IMR-90 (cell line): ENCODE measurements around the gene ZNF521. TPM values are rescaled to one million over a fixed set of nuclear protein-coding genes. Genes with fewer than 3 reads are reported as not detected.
A peak's percentile ranks its signal among the peaks of the same experiment; 100 is the strongest.

Experiments
- ATAC-seq: fragments of 200-7000 bp; cut with Tn5 transposase; 2 replicates; pipeline ENCODE4 v1.9.1; 2020; ENCODE audit warnings: low read depth, mild to moderate bottlenecking, moderate library complexity
- BruUV-seq: library from RNA; stranded (reverse); fragments of 400-500 nt; replicated peaks from 2 replicates; lab custom pipeline; 2021; lab: Mats Ljungman, UMichigan
- CTCF ChIA-PET: fragments of 300-600 bp; formaldehyde crosslinking; extraction: SDS; loops from one replicate; lab custom pipeline; 2021; ENCODE audit warnings: antibody characterized with exemption; lab: Yijun Ruan, JAX
- POLR2A ChIA-PET: fragments of 300-600 bp; sonication (Branson Sonifier 250); formaldehyde crosslinking; loops from one replicate; lab custom pipeline; 2022; ENCODE audit warnings: antibody characterized with exemption; ENCODE audit not compliant: unreplicated experiment; lab: Charles Lee
- DNase-seq: peaks from one replicate; pipeline ENCODE4 v3.0.0; 2013
- H2AFZ ChIP-seq: replicated peaks from 2 replicates; pipeline ENCODE3; 2013; ENCODE audit warnings: low read length, mild to moderate bottlenecking; ENCODE audit not compliant: poor library complexity
- H2AK5ac ChIP-seq: 2 replicates; pipeline ENCODE4 v1.6.1; 2013; ENCODE audit warnings: low read depth, low read length, inconsistent platforms
- H2AK9ac ChIP-seq: replicated peaks from 2 replicates; pipeline ENCODE3; 2013; ENCODE audit warnings: mild to moderate bottlenecking, low read depth, low read length, moderate library complexity; ENCODE audit not compliant: poor library complexity
- H2BK120ac ChIP-seq: 2 replicates; pipeline ENCODE4 v1.6.1; 2013; ENCODE audit warnings: low read depth, low read length, inconsistent platforms
- H2BK15ac ChIP-seq: 3 replicates; pipeline ENCODE4 v1.6.1; 2013; ENCODE audit warnings: low read depth, low read length, inconsistent platforms
- H2BK20ac ChIP-seq: 2 replicates; pipeline ENCODE4 v1.6.1; 2013; ENCODE audit warnings: low read depth, mild to moderate bottlenecking, inconsistent platforms, low read length, moderate library complexity
- H2BK5ac ChIP-seq: 2 replicates; pipeline ENCODE4 v1.6.1; 2013; ENCODE audit warnings: mild to moderate bottlenecking, low read depth, low read length, inconsistent platforms; ENCODE audit not compliant: poor library complexity, severe bottlenecking
- H3K14ac ChIP-seq: replicated peaks from 2 replicates; pipeline ENCODE4 v1.6.1; 2013; ENCODE audit warnings: low read depth, low read length, inconsistent platforms
- H3K18ac ChIP-seq: 2 replicates; pipeline ENCODE4 v1.6.1; 2013; ENCODE audit warnings: low read depth, low read length, control low read depth
- H3K23ac ChIP-seq: 2 replicates; pipeline ENCODE4 v1.6.1; 2013; ENCODE audit warnings: low read depth, low read length, inconsistent platforms
- H3K27ac ChIP-seq: 2 replicates; pipeline ENCODE4 v1.5.1; 2013; ENCODE audit warnings: mild to moderate bottlenecking, control low read depth, low read length; ENCODE audit not compliant: insufficient read depth
- H3K27me3 ChIP-seq: 2 replicates; pipeline ENCODE4 v1.6.1; 2013; ENCODE audit warnings: low read length; ENCODE audit not compliant: control insufficient read depth, insufficient read depth
- H3K36me3 ChIP-seq: 2 replicates; pipeline ENCODE4 v1.6.1; 2013; ENCODE audit warnings: low read length, mixed read lengths; ENCODE audit not compliant: control insufficient read depth, insufficient read depth
- H3K4ac ChIP-seq: 2 replicates; pipeline ENCODE4 v1.6.1; 2013; ENCODE audit warnings: low read depth, low read length, inconsistent platforms
- H3K4me1 ChIP-seq: 2 replicates; pipeline ENCODE4 v1.6.1; 2013; ENCODE audit warnings: low read length, mixed read lengths; ENCODE audit not compliant: control insufficient read depth, insufficient read depth
- H3K4me2 ChIP-seq: 2 replicates; pipeline ENCODE4 v1.6.1; 2013; ENCODE audit warnings: low read depth, mild to moderate bottlenecking, control low read depth, low read length, moderate library complexity
- H3K4me3 ChIP-seq: 2 replicates; pipeline ENCODE4 v1.5.1; 2013; ENCODE audit warnings: low read depth, mild to moderate bottlenecking, control low read depth, low read length, moderate library complexity; ENCODE audit not compliant: insufficient read depth
- H3K56ac ChIP-seq: 2 replicates; pipeline ENCODE4 v1.6.1; 2013; ENCODE audit warnings: low read length, inconsistent platforms; ENCODE audit not compliant: insufficient read depth; ENCODE audit errors: extremely low read depth
- H3K79me1 ChIP-seq, 2 experiments: 2 replicates each; pipeline ENCODE4 v1.6.1; 2013; ENCODE audit warnings: low read length in 2 of 2, inconsistent platforms in 1 of 2, low read depth in 1 of 2
- H3K9ac ChIP-seq: 2 replicates; pipeline ENCODE4 v1.6.1; 2013; ENCODE audit warnings: low read depth, low read length, control low read depth
- H3K9me1 ChIP-seq: 2 replicates; pipeline ENCODE4 v1.6.1; 2013; ENCODE audit warnings: low read length, inconsistent platforms; ENCODE audit not compliant: insufficient read depth
- H3K9me3 ChIP-seq: 2 replicates; pipeline ENCODE4 v1.6.1; 2013; ENCODE audit warnings: low read length; ENCODE audit not compliant: control insufficient read depth, insufficient read depth
- H4K20me1 ChIP-seq: 2 replicates; pipeline ENCODE4 v1.6.1; 2013; ENCODE audit warnings: low read length, inconsistent platforms; ENCODE audit not compliant: insufficient read depth
- H4K5ac ChIP-seq: 2 replicates; pipeline ENCODE4 v1.6.1; 2013; ENCODE audit warnings: mild to moderate bottlenecking, low read depth, low read length, control low read depth
- H4K8ac ChIP-seq, 2 experiments: 2 replicates each; pipeline ENCODE4 v1.6.1; 2013; ENCODE audit warnings: low read depth in 2 of 2, low read length in 2 of 2, control low read depth in 1 of 2, inconsistent platforms in 1 of 2
- H4K91ac ChIP-seq: 2 replicates; pipeline ENCODE4 v1.6.1; 2013; ENCODE audit warnings: low read depth, low read length, inconsistent platforms; ENCODE audit not compliant: insufficient read depth
- POLR2A ChIP-seq: IDR thresholded peaks from 2 replicates; pipeline ENCODE4 v1.6.1; 2012; ENCODE audit warnings: mild to moderate bottlenecking, low read depth, low read length
- SMC3 ChIP-seq: fragments of 150-350 bp; IDR thresholded peaks from 2 replicates; pipeline ENCODE4 v1.6.1; 2016; ENCODE audit warnings: low read depth, mild to moderate bottlenecking, antibody characterized with exemption, low read length, moderate library complexity
- WGBS, 2 experiments: methylation state at CpG; one replicate each; pipeline versions ENCODE4 v1.1.5 to v1.1.7; 2013; ENCODE audit warnings: missing lambda C conversion rate in 2 of 2; ENCODE audit not compliant: insufficient read length in 1 of 2; ENCODE audit errors: extremely low coverage in 2 of 2; 5-methylcytosine and 5-hydroxymethylcytosine counted together
- dilution Hi-C: fragments of 300-500 bp; cut with HindIII; formaldehyde crosslinking; loops from one replicate; pipeline ENCODE4 v1.14.3; 2018; ENCODE audit warnings: low sequenced_read_pairs; ENCODE audit not compliant: unreplicated experiment
- in situ Hi-C: fragments of 300-500 bp; cut with MboI; formaldehyde crosslinking; loops from 3 replicates; pipeline ENCODE4 v1.14.3; 2019; ENCODE audit warnings: low sequenced_read_pairs, inconsistent platforms, mixed read lengths
- intact Hi-C: fragments of 100-400 bp; cut with micrococcal nuclease; formaldehyde crosslinking; loops from 2 replicates; pipeline ENCODE4 v1.10.0; 2022
- polyA plus RNA-seq, 3 experiments: library from polyadenylated mRNA; depleted of rRNA; stranded (reverse); fragments of >200 nt; gene quantifications; 2 replicates each; pipeline ENCODE4 v1.2.3, GENCODE V29; 2012; ENCODE audit warnings: low replicate concordance in 1 of 3
- total RNA-seq: library from RNA; depleted of rRNA; stranded (reverse); fragments of >200 nt; gene quantifications from 2 replicates; pipeline ENCODE4 v1.2.3, GENCODE V29; 2012

ZNF521 gene
- total and polyA plus RNA-seq, 2 of the 4 experiments (the other 2 are of a cell fraction): 21.5 to 59.3 TPM

- H3K79me1 ChIP-seq: peaks cover 0 to 5% of the 10 kb centered on the region in 2 experiments; a peak in 3 of 4 replicates
- H3K56ac ChIP-seq: no peak overlapping the region; the same call in 1 of the 2 replicates
- no peaks in the 10 kb centered on the region for H3K27me3 ChIP-seq
- no peak overlapping the region for H3K27ac ChIP-seq
- ChIA-PET CTCF (no interaction called here), POLR2A (no interaction called here)
- no TSS peak for BruUV-seq
- H4K8ac ChIP-seq: no peak overlapping the region
- no peak for ATAC-seq
- no peak overlapping the region for H3K4me3 ChIP-seq
- H2AK5ac ChIP-seq: no peak overlapping the region
- peak overlapping the region; percentile 49; the same call in 1 of the 2 replicates for H2BK120ac ChIP-seq
- no peak for DNase-seq
- dilution Hi-C loops (no loop called here), intact Hi-C loops (no loop called here), in situ Hi-C loops (no loop called here)
- H3K36me3 ChIP-seq: peaks cover 3% of the 10 kb centered on the region; the same call in 1 of the 2 replicates
- H3K9ac ChIP-seq: no peak overlapping the region
- no peak overlapping the region for H4K91ac ChIP-seq
- H2BK20ac ChIP-seq: no peak overlapping the region
- H3K9me1 ChIP-seq: peaks cover 6% of the 10 kb centered on the region; the same call in 1 of the 2 replicates
- H3K9me3 ChIP-seq: no peaks in the 10 kb centered on the region
- H4K20me1 ChIP-seq: no peaks in the 10 kb centered on the region
- H3K4ac ChIP-seq: no peak overlapping the region
- no peak overlapping the region for H3K4me2 ChIP-seq
- H2AK9ac ChIP-seq: no peak overlapping the region
- H2BK15ac ChIP-seq: no peak overlapping the region
- WGBS, 2 experiments: no CpG with 5 or more reads among the region's 4 CpGs
- H2AFZ ChIP-seq: no peak overlapping the region
- H3K23ac ChIP-seq: no peak overlapping the region
- peaks cover 8% of the 10 kb centered on the region for H3K4me1 ChIP-seq
- peak overlapping the region; percentile 34 for H2BK5ac ChIP-seq
- H3K14ac ChIP-seq: no peak overlapping the region
- H3K18ac ChIP-seq: no peak overlapping the region
- no peak overlapping the region for H4K5ac ChIP-seq
- TF ChIP-seq SMC3: no peak
- no peak for TF ChIP-seq POLR2A
Observed at GRCh38 chr18:25170402-25170801, 181.6 kb downstream of the ZNF521 start.
